ENCODE results near the gene NUF2. TPM values are rescaled to one million over a fixed set of nuclear protein-coding genes. Genes with fewer than 3 reads are reported as not detected.

The NUF2 gene
- total and polyA plus RNA-seq, 2 donors (not counting 1 experiment from before 2014, with no cell fraction given), result 0.94 to 1.3 TPM

GRCh38 chr1:163331116-163331515 lies 9.4 kb downstream of the NUF2 start:
- Histone ChIP-seq H3K36me3 (replicated peaks in 1 of 2; ENCODE audit: control extremely low read depth in 1 of 2, control insufficient read depth in 1 of 2, extremely low read depth in 1 of 2, insufficient read depth in 2 of 2, low read length in 1 of 2) (no peaks in the 10 kb centered on the region), H3K9me3 (ENCODE audit: control extremely low read depth in 1 of 3, control insufficient read depth in 2 of 3, insufficient read depth in 1 of 3, low read length in 2 of 3) (peaks cover 0 to 4% (median 3%) of the 10 kb centered on the region in 3 donors), H3K4me3 (ENCODE audit: control extremely low read depth in 1 of 5, extremely low read depth in 1 of 5, insufficient read depth in 1 of 5, low read depth in 2 of 5, low read length in 4 of 5) (no peak overlapping the region), H2AFZ (ENCODE audit: insufficient read depth, low read depth, low read length, poor library complexity, severe bottlenecking) (no peak overlapping the region), H3K79me2 (ENCODE audit: control insufficient read depth, insufficient read depth, low read length) (no peaks in the 10 kb centered on the region), H3K9ac (ENCODE audit: low read length) (no peak overlapping the region), H3K27me3 (replicated peaks in 1 of 4; ENCODE audit: control extremely low read depth in 1 of 4, control insufficient read depth in 3 of 4, insufficient read depth in 4 of 4, low read length in 3 of 4) (no peaks in the 10 kb centered on the region), H4K20me1 (ENCODE audit: control insufficient read depth, insufficient read depth, low read length, poor library complexity, severe bottlenecking) (no peaks in the 10 kb centered on the region), H3K4me1 (ENCODE audit: control insufficient read depth in 2 of 2, insufficient read depth in 2 of 2, low read length in 2 of 2) (no peaks in the 10 kb centered on the region), H3K4me2 (replicated peaks; ENCODE audit: low read depth, low read length, poor library complexity, severe bottlenecking) (no peak overlapping the region), H3K27ac (ENCODE audit: low read length in 2 of 2) (no peak overlapping the region)
- TF ChIP-seq, protein P1, sequence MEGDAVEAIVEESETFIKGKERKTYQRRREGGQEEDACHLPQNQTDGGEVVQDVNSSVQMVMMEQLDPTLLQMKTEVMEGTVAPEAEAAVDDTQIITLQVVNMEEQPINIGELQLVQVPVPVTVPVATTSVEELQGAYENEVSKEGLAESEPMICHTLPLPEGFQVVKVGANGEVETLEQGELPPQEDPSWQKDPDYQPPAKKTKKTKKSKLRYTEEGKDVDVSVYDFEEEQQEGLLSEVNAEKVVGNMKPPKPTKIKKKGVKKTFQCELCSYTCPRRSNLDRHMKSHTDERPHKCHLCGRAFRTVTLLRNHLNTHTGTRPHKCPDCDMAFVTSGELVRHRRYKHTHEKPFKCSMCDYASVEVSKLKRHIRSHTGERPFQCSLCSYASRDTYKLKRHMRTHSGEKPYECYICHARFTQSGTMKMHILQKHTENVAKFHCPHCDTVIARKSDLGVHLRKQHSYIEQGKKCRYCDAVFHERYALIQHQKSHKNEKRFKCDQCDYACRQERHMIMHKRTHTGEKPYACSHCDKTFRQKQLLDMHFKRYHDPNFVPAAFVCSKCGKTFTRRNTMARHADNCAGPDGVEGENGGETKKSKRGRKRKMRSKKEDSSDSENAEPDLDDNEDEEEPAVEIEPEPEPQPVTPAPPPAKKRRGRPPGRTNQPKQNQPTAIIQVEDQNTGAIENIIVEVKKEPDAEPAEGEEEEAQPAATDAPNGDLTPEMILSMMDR (IDR thresholded peaks at IDR 0.05), result no peak
- no peak for TF ChIP-seq EZH2 (IDR thresholded peaks at IDR 0.05; ENCODE audit: borderline replicate concordance, insufficient read depth, low read depth, low read length, poor library complexity, severe bottlenecking)
- Mint-ChIP-seq H3K27me3 (no peaks in the 10 kb centered on the region), H3K4me3 (no peak overlapping the region), H3K9me3 (ENCODE audit: insufficient read depth) (peaks cover 6% of the 10 kb centered on the region), H3K4me1 (no peaks in the 10 kb centered on the region), H3K27ac (no peak overlapping the region)
- POLR2A ChIA-PET, result no interaction called here
- intact Hi-C loops (cut with micrococcal nuclease), result no loop called here
- CTCF ChIA-PET, result no interaction called here
- DNase-seq, result no peak
- no CpG with 5 or more reads among the region's 2 CpGs for WGBS (ENCODE audit: insufficient coverage)
- ATAC-seq (ENCODE audit: low read depth), result no peak

DNA sequence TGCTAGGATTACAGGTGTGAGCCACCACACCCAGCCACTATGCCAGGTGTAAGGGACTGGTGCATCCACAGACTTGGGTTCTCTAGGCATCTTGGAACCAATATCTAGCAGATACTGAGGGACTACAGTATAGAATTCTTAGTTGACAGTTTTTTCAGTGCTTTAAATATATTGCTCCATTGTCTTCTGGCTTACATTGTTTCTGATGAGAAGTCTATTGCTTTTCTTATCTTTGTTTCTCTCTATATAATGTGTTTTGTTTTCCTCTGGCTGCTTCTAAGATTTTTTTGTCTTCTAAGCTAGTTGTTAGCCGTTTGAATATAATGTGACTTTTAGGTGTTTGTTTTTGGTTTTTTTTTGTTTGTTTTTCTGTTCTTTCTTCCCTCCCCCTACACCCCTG lies 13.5 kb downstream of the NUF2 start:
- Histone ChIP-seq H2AFZ (ENCODE audit: insufficient read depth, low read depth, low read length, poor library complexity, severe bottlenecking) (no peak overlapping the region), H3K4me3 (ENCODE audit: control extremely low read depth in 1 of 5, extremely low read depth in 1 of 5, insufficient read depth in 1 of 5, low read depth in 2 of 5, low read length in 4 of 5) (no peak overlapping the region), H3K36me3 (replicated peaks in 1 of 2; ENCODE audit: control extremely low read depth in 1 of 2, control insufficient read depth in 1 of 2, extremely low read depth in 1 of 2, insufficient read depth in 2 of 2, low read length in 1 of 2) (no peaks in the 10 kb centered on the region), H3K27ac (ENCODE audit: low read length in 2 of 2) (no peak overlapping the region), H3K9ac (ENCODE audit: low read length) (no peak overlapping the region), H3K4me1 (ENCODE audit: control insufficient read depth in 2 of 2, insufficient read depth in 2 of 2, low read length in 2 of 2) (no peaks in the 10 kb centered on the region), H3K79me2 (ENCODE audit: control insufficient read depth, insufficient read depth, low read length) (no peaks in the 10 kb centered on the region), H3K9me3 (ENCODE audit: control extremely low read depth in 1 of 3, control insufficient read depth in 2 of 3, insufficient read depth in 1 of 3, low read length in 2 of 3) (peaks cover 0 to 4% (median 4%) of the 10 kb centered on the region in 3 donors), H3K27me3 (replicated peaks in 1 of 4; ENCODE audit: control extremely low read depth in 1 of 4, control insufficient read depth in 3 of 4, insufficient read depth in 4 of 4, low read length in 3 of 4) (no peaks in the 10 kb centered on the region), H4K20me1 (ENCODE audit: control insufficient read depth, insufficient read depth, low read length, poor library complexity, severe bottlenecking) (no peaks in the 10 kb centered on the region), H3K4me2 (replicated peaks; ENCODE audit: low read depth, low read length, poor library complexity, severe bottlenecking) (no peak overlapping the region)
- no peak for TF ChIP-seq EZH2 (IDR thresholded peaks at IDR 0.05; ENCODE audit: borderline replicate concordance, insufficient read depth, low read depth, low read length, poor library complexity, severe bottlenecking)
- TF ChIP-seq, protein P1 (IDR thresholded peaks at IDR 0.05), result no peak
- H3K9me3 Mint-ChIP-seq (ENCODE audit: insufficient read depth), result peaks cover 6% of the 10 kb centered on the region
- POLR2A ChIA-PET, result no interaction called here
- CTCF ChIA-PET, result no interaction called here
- DNase-seq (no peak), ATAC-seq (ENCODE audit: low read depth) (no peak)
- H3K27me3 Mint-ChIP-seq, result no peaks in the 10 kb centered on the region
- H3K27ac Mint-ChIP-seq, result no peak overlapping the region
- WGBS (ENCODE audit: insufficient coverage), result no CpG with 5 or more reads among the region's 1 CpG
- intact Hi-C loops (cut with micrococcal nuclease), result no loop called here
- H3K4me3 Mint-ChIP-seq, result no peak overlapping the region
- no peaks in the 10 kb centered on the region for H3K4me1 Mint-ChIP-seq
